A673 (cell line): ENCODE data around the gene SH3BP2.

Experiments
- EZH2 ChIP-seq: fragments of 200-600 bp; sonication (generic); IDR thresholded peaks from 2 replicates; pipeline ENCODE4 v1.6.1; 2017; ENCODE audit warnings: borderline replicate concordance, low read depth, mild to moderate bottlenecking, mixed read lengths, antibody characterized with exemption, low read length; ENCODE audit not compliant: poor library complexity, severe bottlenecking
- TF ChIP-seq, protein P1 (sequence below): fragments of 300-800, 200-600 bp; sonication (generic); conservative IDR thresholded peaks from 2 replicates; pipeline ENCODE4 v1.5.1; 2017; ENCODE audit warnings: low read depth, mild to moderate bottlenecking, antibody characterized with exemption, low read length, moderate library complexity, mixed read lengths

DNA sequence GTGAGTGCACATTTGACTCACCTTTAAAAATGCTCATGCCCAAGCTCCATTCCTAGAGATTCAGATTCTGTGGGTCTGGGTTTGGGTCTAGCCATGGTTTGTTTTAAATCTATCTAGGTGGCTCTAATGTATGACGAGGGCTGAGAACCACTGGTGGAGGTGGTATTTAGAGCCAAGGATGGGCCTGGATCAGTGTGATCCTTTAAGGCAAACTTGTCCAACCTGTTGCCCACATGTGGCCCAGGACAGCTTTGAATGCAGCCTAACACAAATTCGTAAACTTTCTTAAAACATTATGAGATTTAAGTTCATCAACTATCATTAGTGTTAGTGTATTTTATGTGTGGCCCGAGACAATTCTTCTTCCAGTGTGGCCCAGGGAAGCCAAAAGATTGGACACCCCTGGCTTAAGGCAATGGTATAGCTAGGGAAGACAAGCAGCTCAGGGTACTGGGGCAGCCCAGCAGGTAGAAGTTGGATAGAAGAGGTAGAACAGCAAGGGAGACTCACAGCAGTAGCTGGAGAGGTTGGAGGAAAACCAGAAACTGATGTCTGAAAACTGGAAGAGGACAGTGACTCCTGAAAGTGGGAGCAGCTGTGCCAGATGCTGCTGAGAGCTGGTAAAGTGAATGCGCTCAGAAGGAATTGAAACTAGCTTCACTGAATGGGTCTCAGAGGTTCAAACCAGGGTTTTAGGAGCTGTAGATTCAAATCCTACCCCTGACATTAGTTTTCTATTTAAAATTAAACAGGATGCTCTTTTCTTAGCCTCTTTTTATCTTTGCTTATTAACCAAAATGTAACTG lies 68.9 kb downstream of the SH3BP2 start:
- no peak for TF ChIP-seq EZH2
- TF ChIP-seq, protein P1, sequence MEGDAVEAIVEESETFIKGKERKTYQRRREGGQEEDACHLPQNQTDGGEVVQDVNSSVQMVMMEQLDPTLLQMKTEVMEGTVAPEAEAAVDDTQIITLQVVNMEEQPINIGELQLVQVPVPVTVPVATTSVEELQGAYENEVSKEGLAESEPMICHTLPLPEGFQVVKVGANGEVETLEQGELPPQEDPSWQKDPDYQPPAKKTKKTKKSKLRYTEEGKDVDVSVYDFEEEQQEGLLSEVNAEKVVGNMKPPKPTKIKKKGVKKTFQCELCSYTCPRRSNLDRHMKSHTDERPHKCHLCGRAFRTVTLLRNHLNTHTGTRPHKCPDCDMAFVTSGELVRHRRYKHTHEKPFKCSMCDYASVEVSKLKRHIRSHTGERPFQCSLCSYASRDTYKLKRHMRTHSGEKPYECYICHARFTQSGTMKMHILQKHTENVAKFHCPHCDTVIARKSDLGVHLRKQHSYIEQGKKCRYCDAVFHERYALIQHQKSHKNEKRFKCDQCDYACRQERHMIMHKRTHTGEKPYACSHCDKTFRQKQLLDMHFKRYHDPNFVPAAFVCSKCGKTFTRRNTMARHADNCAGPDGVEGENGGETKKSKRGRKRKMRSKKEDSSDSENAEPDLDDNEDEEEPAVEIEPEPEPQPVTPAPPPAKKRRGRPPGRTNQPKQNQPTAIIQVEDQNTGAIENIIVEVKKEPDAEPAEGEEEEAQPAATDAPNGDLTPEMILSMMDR, result no peak
